HG03280 (cell line): ENCODE results near the gene KRT35.

Experiments used
- ATAC-seq: cut with Tn5 transposase; IDR thresholded peaks from one replicate; pipeline ENCODE4 v1.9.1; 2021; ENCODE audit warnings: mild to moderate bottlenecking, moderate library complexity; ENCODE audit not compliant: unreplicated experiment

Gene KRT35

GRCh38 chr17:41481036-41481435, at the start of gene KRT35:
TSS of gene KRT35 (minus strand) at chr17:41481151. CDS start at chr17:41481097, 54 bp downstream.
- no peak for ATAC-seq

- ATAC-seq, result no peak
These were observed 49.4 kb upstream of the KRT35 start for GRCh38 chr17:41530062-41531048.

- ATAC-seq, result no peak
These were observed 48.6 kb upstream of the KRT35 start for GRCh38 chr17:41529491-41529915.

DNA sequence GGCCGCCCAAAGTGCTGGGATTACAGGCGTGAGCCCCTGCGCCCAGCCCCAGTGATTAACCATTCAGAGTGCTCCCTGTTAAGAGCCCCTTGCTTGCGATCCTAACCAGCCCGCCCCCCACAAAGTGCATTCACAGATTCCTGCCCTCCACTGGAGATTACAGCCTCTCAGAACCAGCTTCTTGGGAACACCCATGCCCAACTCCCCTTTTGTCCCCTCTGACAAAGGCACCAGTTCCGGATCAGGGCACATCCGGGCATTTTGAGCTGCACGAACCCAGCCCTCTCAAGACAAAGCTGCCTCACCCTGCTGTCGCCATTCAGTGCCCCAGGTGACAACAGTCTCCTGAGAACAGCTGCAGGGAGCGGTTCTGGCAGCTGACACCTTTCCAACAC, 48.0 kb upstream of the KRT35 start:
- no peak for ATAC-seq

GRCh38 chr17:41527063-41528023, 46.4 kb upstream of the KRT35 start:
- ATAC-seq, result no peak

GRCh38 chr17:41524261-41524660, 43.3 kb upstream of the KRT35 start:
- no peak for ATAC-seq

DNA sequence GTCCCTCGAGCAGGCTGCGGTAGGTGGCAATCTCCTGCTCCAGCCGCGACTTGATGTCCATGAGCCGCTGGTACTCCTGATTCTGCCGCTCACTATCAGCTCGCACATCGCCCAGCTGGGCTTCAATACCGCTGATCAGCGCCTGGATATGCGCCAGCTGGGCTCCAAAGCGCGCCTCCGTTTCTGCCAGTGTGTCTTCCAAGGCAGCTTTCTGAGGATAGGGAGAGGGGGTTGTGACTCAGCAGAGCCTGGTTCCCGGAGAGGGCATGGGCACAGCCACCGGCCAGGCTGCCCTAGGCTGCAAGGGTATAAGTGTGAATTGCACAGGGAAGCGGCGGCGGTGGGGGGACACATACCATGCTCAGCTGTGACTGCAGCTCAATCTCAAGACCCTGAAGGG, 42.8 kb upstream of the KRT35 start:
- ATAC-seq, result no peak

- ATAC-seq, result no peak
These were observed 42.3 kb upstream of the KRT35 start for GRCh38 chr17:41523225-41523593.

GRCh38 chr17:41522301-41523224, 41.6 kb upstream of the KRT35 start:
- ATAC-seq, result no peak

GRCh38 chr17:41521574-41522261, 40.8 kb upstream of the KRT35 start:
- no peak for ATAC-seq

DNA sequence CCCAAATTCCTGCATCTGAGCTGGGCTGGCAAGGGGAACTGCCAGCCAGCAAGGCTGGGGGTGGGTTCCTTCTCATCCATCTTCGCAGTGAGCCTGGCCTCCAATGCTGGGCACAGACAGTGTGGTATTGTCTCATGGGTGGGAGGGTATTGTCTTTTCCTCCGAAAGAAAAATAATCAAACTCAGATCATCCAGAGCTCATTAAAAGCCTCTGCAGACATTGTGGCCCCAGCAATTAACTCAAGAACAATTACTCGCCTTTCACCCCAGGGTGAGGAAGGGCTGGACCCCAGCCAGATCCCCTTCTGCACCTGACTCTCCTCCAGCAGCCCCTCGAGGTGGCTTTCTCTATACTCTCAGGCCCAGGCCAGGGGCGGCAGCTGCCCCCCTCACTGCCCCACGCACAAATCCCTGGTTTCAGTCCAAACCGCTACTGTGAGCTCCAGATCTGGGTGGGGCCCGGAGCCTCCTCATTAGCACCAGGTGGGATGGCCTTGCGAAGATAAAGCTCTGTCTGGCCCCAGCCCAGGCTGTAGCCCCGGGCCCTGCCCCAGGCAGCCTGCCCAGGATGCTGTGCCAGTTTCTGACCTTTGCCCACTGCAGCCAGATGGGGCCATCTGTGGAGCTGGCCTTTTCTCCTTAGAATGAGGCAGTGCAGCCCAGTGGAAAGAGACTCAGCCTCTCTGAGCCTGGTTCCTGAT, 40.0 kb upstream of the KRT35 start:
- ATAC-seq, result no peak

- ATAC-seq, result no peak
These were observed 38.7 kb upstream of the KRT35 start for GRCh38 chr17:41519501-41520224.

DNA sequence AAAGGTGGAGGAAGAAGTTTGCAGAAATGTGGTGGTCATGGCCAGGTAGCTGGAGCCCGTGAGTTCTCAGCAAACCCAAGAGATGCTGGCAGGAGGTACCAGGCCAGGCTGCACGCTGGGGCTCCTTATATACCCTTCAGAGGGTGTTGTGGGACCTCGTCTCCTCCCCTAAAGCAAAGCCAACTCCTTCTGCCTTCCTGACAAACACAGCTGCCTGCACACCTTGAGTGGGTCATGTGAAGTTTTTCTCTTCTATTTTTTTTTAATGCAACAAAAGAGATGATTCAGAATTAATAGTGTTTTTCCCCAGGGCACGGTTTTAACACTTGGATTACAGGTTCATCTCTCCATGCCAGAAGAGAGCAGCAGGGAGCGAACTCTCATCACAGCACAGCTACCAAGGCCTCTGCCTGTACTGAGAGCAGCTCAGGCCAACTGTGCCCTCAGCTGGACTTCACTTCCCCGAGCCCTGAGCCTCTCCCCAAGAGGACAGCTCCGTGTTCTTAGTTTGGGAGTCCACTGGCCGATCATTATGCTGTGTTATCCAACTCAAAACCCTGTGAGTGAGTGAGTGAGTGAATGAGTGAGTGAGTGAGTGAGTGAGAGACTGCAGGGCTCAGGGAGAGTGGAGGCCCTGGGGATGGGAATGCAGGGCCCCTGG, 38.0 kb upstream of the KRT35 start, which contains the start of gene KRT15:
TSS of gene KRT15 (minus strand) at position 102 of the 661 bp plus-strand sequence. CDS start at position 39, 63 bp downstream.
- no peak for ATAC-seq

- ATAC-seq, result no peak
These were observed 37.1 kb upstream of the KRT35 start for GRCh38 chr17:41518031-41518430.

- ATAC-seq, result no peak
These were observed 35.9 kb upstream of the KRT35 start for GRCh38 chr17:41516830-41517283.

DNA sequence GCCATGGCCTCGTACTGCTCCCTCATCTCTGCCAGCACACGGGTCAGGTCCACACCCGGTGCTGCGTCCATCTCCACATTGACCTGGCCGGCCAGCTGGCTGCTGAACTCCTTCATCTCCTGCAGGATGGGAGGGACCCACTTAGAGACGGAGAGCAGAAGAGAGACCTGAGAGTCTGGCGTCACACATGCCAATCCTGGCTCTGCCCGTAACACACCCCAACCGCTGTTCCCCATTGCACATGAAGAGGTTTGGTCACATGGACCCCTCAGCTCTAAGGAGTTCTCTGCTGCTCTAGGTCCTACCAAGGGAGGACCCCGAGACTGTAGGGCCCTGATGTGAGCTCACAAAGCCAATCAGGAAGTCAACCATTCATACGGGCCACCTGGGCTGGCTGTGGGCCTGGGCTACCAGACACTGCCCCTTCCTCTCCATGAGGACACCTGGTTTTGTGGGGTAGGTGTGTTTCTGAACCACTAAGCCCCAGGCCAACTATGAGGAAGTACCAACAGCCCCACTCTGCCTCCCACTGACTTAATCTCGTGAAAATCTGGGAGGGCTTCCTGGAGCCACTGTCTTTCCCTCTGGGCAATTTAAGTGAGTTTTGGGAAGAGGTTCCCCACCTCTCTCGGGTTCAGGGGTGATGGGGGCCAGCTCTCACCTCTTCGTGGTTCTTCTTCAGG, 35.3 kb upstream of the KRT35 start:
- ATAC-seq, result no peak

DNA sequence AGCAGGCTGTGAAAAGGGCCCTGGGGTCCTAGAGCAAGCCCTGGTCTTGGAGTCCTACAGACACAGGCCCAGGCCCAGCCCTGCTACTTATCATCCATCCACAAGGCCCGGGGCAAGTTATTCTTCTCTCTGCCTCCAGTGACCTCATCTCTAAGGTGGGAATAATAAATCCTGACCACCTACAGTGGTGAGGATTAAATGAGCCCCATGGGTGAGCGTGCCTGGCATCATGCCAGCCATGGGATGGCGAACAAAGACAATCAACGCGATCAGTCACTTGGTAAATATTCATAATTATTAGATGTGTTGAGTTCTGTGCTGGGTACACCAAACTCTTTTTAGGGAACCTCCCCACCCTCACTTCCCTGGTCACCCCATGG, 32.2 kb upstream of the KRT35 start:
- no peak for ATAC-seq
